Measurements from ENCODE around the gene ATXN3.

The ATXN3 gene

DNA sequence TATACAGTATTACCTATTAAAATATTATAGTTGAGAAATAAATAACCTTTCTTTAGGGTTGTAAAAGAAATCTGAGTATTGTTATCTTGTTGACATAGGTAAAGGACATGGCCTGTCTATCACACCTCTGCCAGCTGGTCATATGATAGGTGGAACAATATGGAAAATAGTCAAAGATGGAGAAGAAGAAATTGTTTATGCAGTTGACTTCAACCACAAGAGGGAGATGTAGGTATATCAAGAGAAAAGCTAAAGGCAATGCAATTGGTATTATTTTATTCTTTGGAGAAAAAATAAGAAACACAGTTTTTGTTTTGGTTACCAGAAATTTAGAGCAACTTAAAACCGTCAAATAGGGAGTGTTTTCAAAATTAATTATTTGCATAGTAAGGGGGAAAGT is 28.9 kb upstream of the ATXN3 start:
- Histone ChIP-seq H3K4me3 (ENCODE audit: control insufficient read depth in 1 of 7, extremely low read depth in 1 of 7, insufficient read depth in 4 of 7, low read depth in 2 of 7, low read length in 6 of 7) (no peak overlapping the region), H3K4me1 (ENCODE audit: control extremely low read depth in 1 of 4, control insufficient read depth in 4 of 4, insufficient read depth in 4 of 4, low read length in 3 of 4) (no peaks in the 10 kb centered on the region), H3K36me3 (ENCODE audit: control insufficient read depth in 4 of 4, insufficient read depth in 4 of 4, low read length in 3 of 4) (peaks cover 13 to 69% (median 35%) of the 10 kb centered on the region in 4 experiments), H3K27me3 (replicated peaks in 2 of 5; ENCODE audit: control insufficient read depth in 4 of 5, insufficient read depth in 5 of 5, low read length in 4 of 5) (no peaks in the 10 kb centered on the region), H3K9me3 (ENCODE audit: control extremely low read depth in 1 of 5, control insufficient read depth in 4 of 5, insufficient read depth in 2 of 5, low read depth in 1 of 5, low read length in 4 of 5) (no peaks in the 10 kb centered on the region), H3K27ac (ENCODE audit: insufficient read depth in 1 of 2, low read depth in 1 of 2, low read length in 2 of 2, poor library complexity in 1 of 2, severe bottlenecking in 2 of 2) (no peak overlapping the region)
- peak; percentile 47 to 69 (median 67) for DNase-seq
- no CpG with 5 or more reads among the region's 1 CpG for WGBS (ENCODE audit: insufficient coverage)
- POLR2A ChIA-PET, result interaction anchor here (0.6 kb wide), 1 partner anchor 32 kb away, joined by 3 read pairs; no protein-coding TSS in a partner anchor
- CTCF ChIA-PET, result interaction anchor here (0.9 to 5.9 kb wide), 21 partner anchors 12 to 649 kb away, joined by 3 to 47 read pairs (median 3); partner anchors contain the start of genes ATXN3, CPSF2 and NDUFB1

DNA sequence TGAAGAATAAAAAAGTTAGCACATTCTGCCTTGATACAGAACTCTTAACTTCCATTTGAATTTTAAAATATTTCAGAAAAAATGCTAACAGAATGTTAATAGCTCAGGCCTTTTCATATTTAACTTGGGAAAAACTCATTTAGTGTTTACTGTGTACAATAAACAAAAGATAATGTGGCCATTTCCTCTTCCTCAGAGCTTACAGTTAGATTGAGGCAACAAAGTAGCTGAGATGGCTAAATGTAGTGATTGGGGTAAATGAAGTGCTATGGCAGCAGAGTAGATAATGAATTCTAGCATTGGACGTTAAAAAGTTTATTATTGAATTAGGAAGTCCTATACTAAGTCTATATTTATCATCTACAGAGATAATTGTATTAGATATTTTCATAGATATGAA is 28.1 kb upstream of the ATXN3 start:
- no CpG with 5 or more reads among the region's 1 CpG for WGBS (ENCODE audit: insufficient coverage)
- no peak for DNase-seq
- Histone ChIP-seq H3K9me3 (ENCODE audit: control extremely low read depth in 1 of 5, control insufficient read depth in 4 of 5, insufficient read depth in 2 of 5, low read depth in 1 of 5, low read length in 4 of 5) (no peaks in the 10 kb centered on the region), H3K4me1 (ENCODE audit: control extremely low read depth in 1 of 4, control insufficient read depth in 4 of 4, insufficient read depth in 4 of 4, low read length in 3 of 4) (no peaks in the 10 kb centered on the region), H3K27me3 (replicated peaks in 2 of 5; ENCODE audit: control insufficient read depth in 4 of 5, insufficient read depth in 5 of 5, low read length in 4 of 5) (no peaks in the 10 kb centered on the region), H3K27ac (ENCODE audit: insufficient read depth in 1 of 2, low read depth in 1 of 2, low read length in 2 of 2, poor library complexity in 1 of 2, severe bottlenecking in 2 of 2) (no peak overlapping the region), H3K4me3 (ENCODE audit: control insufficient read depth in 1 of 7, extremely low read depth in 1 of 7, insufficient read depth in 4 of 7, low read depth in 2 of 7, low read length in 6 of 7) (no peak overlapping the region), H3K36me3 (ENCODE audit: control insufficient read depth in 4 of 4, insufficient read depth in 4 of 4, low read length in 3 of 4) (peaks cover 13 to 72% (median 38%) of the 10 kb centered on the region in 4 experiments)
- ChIA-PET CTCF (interaction anchor here (0.6 to 5.9 kb wide), 15 partner anchors 8 to 650 kb away, joined by 3 to 47 read pairs (median 4); partner anchors contain the start of genes CPSF2 and NDUFB1), POLR2A (interaction anchor here (0.6 kb wide), 1 partner anchor 11 kb away, joined by 5 read pairs; no protein-coding TSS in a partner anchor)

DNA sequence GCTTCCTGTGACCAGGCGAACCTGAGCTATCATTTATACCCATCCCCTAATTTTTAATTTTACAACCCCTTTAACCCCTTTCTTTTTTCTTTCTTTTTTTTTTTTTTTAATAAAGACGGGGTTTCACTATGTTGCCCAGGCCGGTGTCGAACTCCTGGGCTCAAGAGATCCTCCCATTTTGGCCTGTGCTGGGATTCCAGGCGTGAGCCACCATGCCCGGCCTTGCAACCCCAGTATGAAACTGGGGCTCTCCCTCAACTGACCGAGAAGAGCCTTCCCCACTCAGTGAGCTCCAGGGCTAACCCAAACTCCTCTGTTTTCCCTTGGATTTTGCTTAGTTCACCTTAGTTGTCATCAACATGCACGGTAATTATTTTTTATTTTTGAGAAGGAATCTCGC is 16.4 kb upstream of the ATXN3 start:
- DNase-seq, result no peak
- 65% methylated on average over 8 of the region's 9 CpGs for WGBS (ENCODE audit: insufficient coverage)
- Histone ChIP-seq H3K9me3 (ENCODE audit: control extremely low read depth in 1 of 5, control insufficient read depth in 4 of 5, insufficient read depth in 2 of 5, low read depth in 1 of 5, low read length in 4 of 5) (no peaks in the 10 kb centered on the region), H3K4me3 (ENCODE audit: control insufficient read depth in 1 of 7, extremely low read depth in 1 of 7, insufficient read depth in 4 of 7, low read depth in 2 of 7, low read length in 6 of 7) (peak overlapping the region; percentile 80 to 99 (median 95)), H3K27me3 (replicated peaks in 2 of 5; ENCODE audit: control insufficient read depth in 4 of 5, insufficient read depth in 5 of 5, low read length in 4 of 5) (no peaks in the 10 kb centered on the region), H3K36me3 (ENCODE audit: control insufficient read depth in 4 of 4, insufficient read depth in 4 of 4, low read length in 3 of 4) (peaks cover 0 to 37% (median 14%) of the 10 kb centered on the region in 4 experiments), H3K4me1 (ENCODE audit: control extremely low read depth in 1 of 4, control insufficient read depth in 4 of 4, insufficient read depth in 4 of 4, low read length in 3 of 4) (peaks cover 0 to 21% (median 13%) of the 10 kb centered on the region in 4 experiments), H3K27ac (ENCODE audit: insufficient read depth in 1 of 2, low read depth in 1 of 2, low read length in 2 of 2, poor library complexity in 1 of 2, severe bottlenecking in 2 of 2) (peak overlapping the region; percentile 97 to 99)
- ChIA-PET POLR2A (interaction anchor here (1.0 to 2.3 kb wide), 2 partner anchors 16 to 33 kb away, joined by 3 to 21 read pairs; partner anchors contain the start of gene ATXN3), CTCF (interaction anchor here (1.0 to 6.8 kb wide), 4 partner anchors 10 to 547 kb away, joined by 3 to 69 read pairs (median 26); partner anchors contain the start of gene ATXN3)

DNA sequence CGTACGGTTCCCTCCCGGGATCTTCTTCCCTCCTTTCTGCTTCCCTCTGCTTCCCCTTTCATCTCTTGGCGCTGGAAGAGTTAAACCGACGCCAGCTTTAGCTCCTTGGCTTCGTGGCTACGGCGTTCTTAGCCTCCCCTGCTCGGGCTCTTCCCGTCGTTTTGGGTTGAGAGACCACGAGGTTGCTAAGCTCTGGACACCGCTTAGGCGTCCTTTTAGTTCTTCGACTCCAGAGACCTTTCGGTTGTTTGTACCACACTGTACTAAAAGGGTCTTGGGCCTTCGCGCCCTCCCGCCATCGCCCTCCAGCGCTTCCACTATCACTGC is 15.9 kb upstream of the ATXN3 start:
- Histone ChIP-seq H3K9me3 (ENCODE audit: control extremely low read depth in 1 of 5, control insufficient read depth in 4 of 5, insufficient read depth in 2 of 5, low read depth in 1 of 5, low read length in 4 of 5) (no peaks in the 10 kb centered on the region), H3K27ac (ENCODE audit: insufficient read depth in 1 of 2, low read depth in 1 of 2, low read length in 2 of 2, poor library complexity in 1 of 2, severe bottlenecking in 2 of 2) (peak overlapping the region; percentile 97 to 99), H3K4me1 (ENCODE audit: control extremely low read depth in 1 of 4, control insufficient read depth in 4 of 4, insufficient read depth in 4 of 4, low read length in 3 of 4) (peaks cover 0 to 21% (median 13%) of the 10 kb centered on the region in 4 experiments), H3K27me3 (replicated peaks in 2 of 5; ENCODE audit: control insufficient read depth in 4 of 5, insufficient read depth in 5 of 5, low read length in 4 of 5) (no peaks in the 10 kb centered on the region), H3K36me3 (ENCODE audit: control insufficient read depth in 4 of 4, insufficient read depth in 4 of 4, low read length in 3 of 4) (peaks cover 0 to 34% (median 13%) of the 10 kb centered on the region in 4 experiments), H3K4me3 (ENCODE audit: control insufficient read depth in 1 of 7, extremely low read depth in 1 of 7, insufficient read depth in 4 of 7, low read depth in 2 of 7, low read length in 6 of 7) (peak overlapping the region; percentile 80 to 99 (median 95))
- POLR2A ChIA-PET, result interaction anchor here (0.9 to 2.3 kb wide), 4 partner anchors 9 to 32 kb away, joined by 3 to 21 read pairs (median 3); partner anchors contain the start of gene ATXN3
- DNase-seq, result peak; percentile 30 to 55 (median 51)
- CTCF ChIA-PET, result interaction anchor here (0.6 to 6.8 kb wide), 6 partner anchors 11 to 568 kb away, joined by 3 to 69 read pairs (median 7); partner anchors contain the start of gene ATXN3
- 0% methylated on average over 22 of the region's 22 CpGs for WGBS (ENCODE audit: insufficient coverage)

DNA sequence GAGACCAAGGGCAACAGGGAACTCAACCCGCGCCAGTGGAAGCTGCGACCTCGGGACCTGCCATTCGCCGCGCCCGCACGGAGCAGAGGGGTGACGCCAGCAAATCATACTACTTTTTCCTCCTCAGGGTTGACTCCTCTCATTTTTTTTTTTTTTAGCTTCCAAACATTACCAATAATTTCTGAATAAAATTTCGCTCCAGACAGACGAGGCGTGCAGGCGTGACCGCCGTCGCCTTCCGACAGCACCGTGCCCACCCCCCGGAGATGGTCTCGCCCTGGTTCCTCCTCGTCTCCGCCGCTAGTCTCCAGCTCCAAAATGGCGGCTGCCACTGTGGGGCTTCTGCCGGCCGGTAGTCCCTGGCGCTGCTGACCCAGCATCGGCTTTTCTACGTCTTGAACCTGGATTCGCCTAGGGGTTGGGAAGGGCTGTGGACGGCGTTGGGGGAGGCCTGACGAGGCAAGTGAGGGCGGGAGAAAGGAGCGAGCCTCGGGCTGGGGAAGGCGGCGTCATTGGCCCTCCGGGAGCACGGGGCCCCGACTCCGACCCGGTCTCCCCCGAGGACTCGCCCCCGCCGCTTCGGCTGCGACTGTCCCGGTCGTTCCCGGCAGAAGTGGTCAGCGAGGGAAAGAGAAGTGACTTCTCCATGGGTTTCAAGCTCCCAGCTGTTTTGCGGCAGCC is 15.4 kb upstream of the ATXN3 start, which contains the start of the genes CPSF2 and NDUFB1:
TSS of gene CPSF2 (plus strand) at position 300 of the 681 bp plus-strand sequence. CDS start 9,016 bp downstream, outside the sequence.
TSS of gene NDUFB1 (minus strand) at position 37 of the 681 bp plus-strand sequence. CDS start 4,069 bp downstream, outside the sequence.
- ChIA-PET POLR2A (interaction anchor here (0.6 to 2.3 kb wide), 8 partner anchors 9 to 640 kb away, joined by 3 to 21 read pairs (median 3); partner anchors contain the start of gene ATXN3), CTCF (interaction anchor here (0.6 to 6.8 kb wide), 7 partner anchors 11 to 568 kb away, joined by 3 to 69 read pairs (median 5); partner anchors contain the start of gene ATXN3)
- no peaks in the 10 kb centered on the region for H3K27me3 ChIP-seq (replicated peaks in 2 of 5; ENCODE audit: control insufficient read depth in 4 of 5, insufficient read depth in 5 of 5, low read length in 4 of 5)
- H3K4me3 ChIP-seq (ENCODE audit: control insufficient read depth in 1 of 7, extremely low read depth in 1 of 7, insufficient read depth in 4 of 7, low read depth in 2 of 7, low read length in 6 of 7), result peak within 1 kb of the TSS; percentile 80 to 99 (median 95)
- peaks cover under 1 to 36% (median 14%) of the 10 kb centered on the region in 4 experiments for H3K36me3 ChIP-seq (ENCODE audit: control insufficient read depth in 4 of 4, insufficient read depth in 4 of 4, low read length in 3 of 4)
- 0% methylated on average over 49 of the region's 55 CpGs for WGBS (ENCODE audit: insufficient coverage)
- no peaks in the 10 kb centered on the region for H3K9me3 ChIP-seq (ENCODE audit: control extremely low read depth in 1 of 5, control insufficient read depth in 4 of 5, insufficient read depth in 2 of 5, low read depth in 1 of 5, low read length in 4 of 5)
- peak; percentile 77 to 87 (median 84) for DNase-seq
- peak within 1 kb of the TSS; percentile 97 to 99 for H3K27ac ChIP-seq (ENCODE audit: insufficient read depth in 1 of 2, low read depth in 1 of 2, low read length in 2 of 2, poor library complexity in 1 of 2, severe bottlenecking in 2 of 2)
- peaks cover 0 to 21% (median 13%) of the 10 kb centered on the region in 4 experiments for H3K4me1 ChIP-seq (ENCODE audit: control extremely low read depth in 1 of 4, control insufficient read depth in 4 of 4, insufficient read depth in 4 of 4, low read length in 3 of 4)

DNA sequence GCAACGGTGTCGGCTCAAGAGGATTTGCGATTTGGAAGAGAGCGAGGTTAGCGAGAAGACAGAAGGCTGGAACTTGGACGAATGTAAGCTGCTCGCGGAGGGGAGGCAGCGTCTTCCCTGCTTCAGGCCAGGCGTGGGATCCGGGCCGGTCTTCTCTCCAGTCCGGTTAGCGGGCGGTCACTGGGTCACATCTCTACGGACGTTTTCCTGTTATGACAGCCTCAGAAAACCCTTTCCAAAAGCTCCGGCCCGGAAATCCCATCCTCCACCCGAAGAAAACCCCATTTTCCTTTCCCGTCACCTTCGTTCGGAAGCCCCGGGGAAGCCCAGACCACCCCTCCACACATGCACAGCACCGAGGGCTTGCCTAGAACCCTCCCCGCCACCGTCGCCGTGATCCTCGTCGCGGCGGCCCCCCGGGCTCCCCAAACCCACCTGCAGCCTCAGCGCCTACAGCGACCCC is 14.9 kb upstream of the ATXN3 start:
- DNase-seq, result peak in 2 of 3 donors; percentile 34 to 49
- ChIA-PET POLR2A (interaction anchor here (0.6 to 2.3 kb wide), 9 partner anchors 10 to 639 kb away, joined by 3 to 21 read pairs (median 3); partner anchors contain the start of genes ATXN3 and TRIP11), CTCF (interaction anchor here (1.1 to 6.8 kb wide), 4 partner anchors 12 to 38 kb away, joined by 3 to 69 read pairs (median 26); partner anchors contain the start of gene ATXN3)
- H3K36me3 ChIP-seq (ENCODE audit: control insufficient read depth in 4 of 4, insufficient read depth in 4 of 4, low read length in 3 of 4), result peaks cover 2 to 35% (median 12%) of the 10 kb centered on the region in 4 experiments
- H3K27ac ChIP-seq (ENCODE audit: insufficient read depth in 1 of 2, low read depth in 1 of 2, low read length in 2 of 2, poor library complexity in 1 of 2, severe bottlenecking in 2 of 2), result peak overlapping the region; percentile 97 to 99
- H3K4me1 ChIP-seq (ENCODE audit: control extremely low read depth in 1 of 4, control insufficient read depth in 4 of 4, insufficient read depth in 4 of 4, low read length in 3 of 4), result peaks cover 0 to 21% (median 13%) of the 10 kb centered on the region in 4 experiments
- no peaks in the 10 kb centered on the region for H3K9me3 ChIP-seq (ENCODE audit: control extremely low read depth in 1 of 5, control insufficient read depth in 4 of 5, insufficient read depth in 2 of 5, low read depth in 1 of 5, low read length in 4 of 5)
- 0% methylated on average over 26 of the region's 36 CpGs for WGBS (ENCODE audit: insufficient coverage)
- H3K4me3 ChIP-seq (ENCODE audit: control insufficient read depth in 1 of 7, extremely low read depth in 1 of 7, insufficient read depth in 4 of 7, low read depth in 2 of 7, low read length in 6 of 7), result peak overlapping the region; percentile 80 to 99 (median 95)
- H3K27me3 ChIP-seq (replicated peaks in 2 of 5; ENCODE audit: control insufficient read depth in 4 of 5, insufficient read depth in 5 of 5, low read length in 4 of 5), result no peaks in the 10 kb centered on the region

Data from common myeloid progenitor, CD34-positive (primary cell).